GM21423 (cell line): ENCODE results near the gene APOC1.
"Not testable (repeated sequence)": the region's sequence is repeated elsewhere in the genome, so short reads cannot be mapped to it uniquely, and the experiment has no call there.

ENCODE experiments used
- ATAC-seq: cut with Tn5 transposase; IDR thresholded peaks from one replicate; pipeline ENCODE4 v1.9.1; 2021; ENCODE audit warnings: mild to moderate bottlenecking, moderate library complexity; ENCODE audit not compliant: unreplicated experiment

APOC1 gene

DNA sequence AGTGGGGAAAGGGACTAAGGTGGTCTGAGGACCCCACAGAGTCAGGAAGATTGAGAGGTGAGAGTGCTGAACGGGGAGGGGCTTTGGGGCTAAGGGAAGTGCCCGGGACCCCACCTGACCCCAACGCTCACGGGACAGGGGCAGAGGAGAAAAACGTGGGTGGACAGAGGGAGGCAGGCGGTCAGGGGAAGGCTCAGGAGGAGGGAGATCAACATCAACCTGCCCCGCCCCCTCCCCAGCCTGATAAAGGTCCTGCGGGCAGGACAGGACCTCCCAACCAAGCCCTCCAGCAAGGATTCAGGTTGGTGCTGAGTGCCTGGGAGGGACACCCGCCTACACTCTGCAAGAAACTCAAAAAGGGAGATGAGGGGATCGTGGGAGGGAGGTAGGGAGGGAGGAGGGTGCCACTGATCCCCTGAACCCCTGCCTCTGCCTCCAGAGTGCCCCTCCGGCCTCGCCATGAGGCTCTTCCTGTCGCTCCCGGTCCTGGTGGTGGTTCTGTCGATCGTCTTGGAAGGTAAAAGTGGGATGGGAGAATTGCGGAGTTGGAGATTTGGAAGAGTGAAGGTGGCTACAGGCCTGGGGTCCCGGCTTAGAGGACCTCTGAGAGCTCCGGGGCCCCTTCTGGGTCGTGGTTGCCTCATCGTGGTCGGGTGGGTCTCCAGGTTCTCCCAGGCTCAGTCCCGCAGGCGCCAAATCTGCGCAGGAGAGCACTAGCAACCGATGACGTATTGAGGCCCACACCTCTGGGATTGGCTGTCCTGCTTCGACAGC lies at the start of gene APOC1:
Gene APOC1 (plus strand): TSS at position 176 of the 774 bp plus-strand sequence. CDS start 284 bp downstream, at position 460.
- peak; percentile 88 for ATAC-seq

DNA sequence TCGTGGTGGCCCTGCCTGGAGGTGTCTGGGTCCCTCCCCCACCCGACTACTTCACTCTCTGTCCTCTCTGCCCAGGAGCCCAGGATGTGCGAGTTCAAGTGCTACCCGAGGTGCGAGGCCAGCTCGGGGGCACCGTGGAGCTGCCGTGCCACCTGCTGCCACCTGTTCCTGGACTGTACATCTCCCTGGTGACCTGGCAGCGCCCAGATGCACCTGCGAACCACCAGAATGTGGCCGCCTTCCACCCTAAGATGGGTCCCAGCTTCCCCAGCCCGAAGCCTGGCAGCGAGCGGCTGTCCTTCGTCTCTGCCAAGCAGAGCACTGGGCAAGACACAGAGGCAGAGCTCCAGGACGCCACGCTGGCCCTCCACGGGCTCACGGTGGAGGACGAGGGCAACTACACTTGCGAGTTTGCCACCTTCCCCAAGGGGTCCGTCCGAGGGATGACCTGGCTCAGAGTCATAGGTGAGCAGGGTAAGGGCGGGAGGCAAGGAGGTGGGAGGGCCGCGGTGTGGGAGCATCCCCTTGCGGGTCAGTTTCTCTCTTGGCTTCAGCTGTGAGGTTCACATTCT lies 49.1 kb upstream of the APOC1 start:
- ATAC-seq: no peak

DNA sequence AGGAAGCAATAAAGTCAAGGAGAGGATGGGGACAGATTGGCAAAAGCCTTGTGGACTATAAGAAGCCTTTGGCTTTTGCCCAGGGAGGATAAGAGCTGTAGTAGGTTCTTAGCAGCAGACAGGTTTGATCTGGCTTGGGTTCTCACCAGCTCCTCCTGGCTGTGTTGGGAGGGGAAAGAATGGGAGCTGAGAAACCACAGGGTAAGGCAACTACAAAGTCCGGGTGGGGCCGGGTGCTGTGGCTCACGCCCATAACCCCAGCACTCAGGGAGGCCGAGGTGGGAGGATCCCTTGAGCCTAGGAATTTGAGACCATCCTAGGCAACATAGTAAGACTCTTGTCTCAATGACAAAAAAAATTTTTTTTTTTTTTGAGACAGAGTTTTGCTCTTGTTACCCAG lies 47.7 kb upstream of the APOC1 start:
- ATAC-seq: no peak

DNA sequence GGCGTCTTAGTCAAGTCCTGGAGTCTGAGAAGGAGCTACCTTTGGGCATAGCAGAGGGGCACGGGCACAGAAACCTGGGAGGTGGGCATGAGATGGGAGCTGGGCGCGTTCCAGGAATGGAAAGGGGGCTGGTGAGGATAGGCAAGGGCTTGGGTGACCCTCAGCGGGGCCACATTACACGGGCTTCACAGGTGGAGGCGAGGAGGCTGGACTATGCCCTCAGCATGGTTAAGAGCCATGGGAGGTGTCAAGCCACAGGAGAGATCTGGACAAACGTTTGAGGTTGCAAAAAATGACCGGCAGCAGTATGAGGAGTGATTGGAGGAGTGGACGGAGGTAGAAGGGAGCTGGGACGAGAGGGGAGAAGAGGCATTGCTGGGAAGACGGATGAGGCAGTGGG lies 46.8 kb upstream of the APOC1 start:
- ATAC-seq: no peak

DNA sequence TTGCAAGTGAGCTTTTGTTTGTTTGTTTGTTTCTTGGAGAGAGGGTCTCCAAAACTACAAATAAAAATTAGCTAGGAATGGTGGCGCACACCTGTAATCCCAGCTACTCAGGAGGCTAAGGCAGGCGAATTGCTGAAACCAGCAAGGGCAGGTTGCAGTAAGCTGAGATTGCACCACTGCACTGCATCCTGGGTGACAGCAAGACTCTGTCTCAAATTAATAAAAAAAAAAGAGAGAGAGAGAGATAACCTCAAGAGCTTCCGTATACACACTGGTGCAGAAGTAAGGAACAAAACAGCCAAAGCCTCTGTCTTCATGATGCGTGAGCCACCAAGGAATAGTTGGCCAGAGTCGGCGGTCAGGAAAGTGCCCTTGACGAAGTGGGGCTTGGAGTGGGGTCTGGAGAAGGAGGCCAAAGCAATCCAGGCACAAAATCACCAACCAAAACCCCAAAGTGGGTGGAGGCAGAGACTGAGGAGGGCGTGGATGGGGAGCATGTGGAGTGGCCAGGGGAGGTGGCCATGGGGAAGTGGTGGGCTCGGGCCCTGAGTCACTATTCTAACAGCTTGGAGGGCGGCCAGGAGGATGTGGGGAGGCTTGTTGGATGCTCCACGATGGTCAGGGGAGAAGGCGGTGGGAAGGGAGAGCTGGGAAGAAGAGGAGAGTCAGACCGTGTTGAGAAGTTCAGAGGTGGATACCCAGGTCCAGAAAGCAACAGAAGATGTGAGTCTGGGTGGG lies 44.5 kb upstream of the APOC1 start:
- ATAC-seq: no peak

DNA sequence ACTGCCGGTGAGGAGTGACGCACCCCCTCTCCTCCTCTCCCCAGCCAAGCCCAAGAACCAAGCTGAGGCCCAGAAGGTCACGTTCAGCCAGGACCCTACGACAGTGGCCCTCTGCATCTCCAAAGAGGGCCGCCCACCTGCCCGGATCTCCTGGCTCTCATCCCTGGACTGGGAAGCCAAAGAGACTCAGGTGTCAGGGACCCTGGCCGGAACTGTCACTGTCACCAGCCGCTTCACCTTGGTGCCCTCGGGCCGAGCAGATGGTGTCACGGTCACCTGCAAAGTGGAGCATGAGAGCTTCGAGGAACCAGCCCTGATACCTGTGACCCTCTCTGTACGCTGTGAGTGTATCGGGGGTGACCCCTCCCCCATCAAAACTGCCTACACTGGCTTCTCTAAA lies 42.6 kb upstream of the APOC1 start:
- ATAC-seq: no peak

DNA sequence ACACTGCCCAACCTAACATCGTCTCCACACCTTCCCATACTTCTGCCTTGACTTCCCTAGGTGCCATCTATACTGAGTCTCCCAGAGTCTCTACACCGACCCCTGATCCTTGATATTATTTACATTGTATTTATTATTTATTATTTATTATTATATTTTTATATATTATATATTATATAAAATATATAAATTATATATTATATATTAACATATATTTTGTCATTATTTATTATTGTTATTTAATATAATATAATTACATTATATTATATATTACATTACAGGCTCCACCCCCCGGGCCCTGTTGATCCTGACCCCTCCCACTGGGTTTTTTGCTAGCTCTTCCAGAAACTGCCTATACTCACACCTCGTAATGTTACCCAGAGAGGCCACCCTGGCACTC lies 41.7 kb upstream of the APOC1 start:
- no peak for ATAC-seq

DNA sequence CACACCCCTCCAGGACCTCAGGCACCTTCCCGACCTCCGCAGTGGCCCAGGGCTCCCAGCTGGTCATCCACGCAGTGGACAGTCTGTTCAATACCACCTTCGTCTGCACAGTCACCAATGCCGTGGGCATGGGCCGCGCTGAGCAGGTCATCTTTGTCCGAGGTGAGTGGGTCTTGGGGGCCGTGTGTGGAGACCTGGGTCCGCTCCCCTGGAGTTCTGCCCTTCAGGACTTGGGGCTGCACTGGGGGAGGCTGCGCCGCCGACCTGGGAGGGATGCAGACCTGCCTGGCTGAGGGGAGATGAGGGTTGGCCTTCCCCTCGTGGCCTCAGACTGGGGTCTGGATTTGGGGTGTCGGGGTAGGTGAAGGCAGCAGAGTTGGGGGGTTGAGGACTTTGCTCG lies 40.1 kb upstream of the APOC1 start:
- no peak for ATAC-seq

DNA sequence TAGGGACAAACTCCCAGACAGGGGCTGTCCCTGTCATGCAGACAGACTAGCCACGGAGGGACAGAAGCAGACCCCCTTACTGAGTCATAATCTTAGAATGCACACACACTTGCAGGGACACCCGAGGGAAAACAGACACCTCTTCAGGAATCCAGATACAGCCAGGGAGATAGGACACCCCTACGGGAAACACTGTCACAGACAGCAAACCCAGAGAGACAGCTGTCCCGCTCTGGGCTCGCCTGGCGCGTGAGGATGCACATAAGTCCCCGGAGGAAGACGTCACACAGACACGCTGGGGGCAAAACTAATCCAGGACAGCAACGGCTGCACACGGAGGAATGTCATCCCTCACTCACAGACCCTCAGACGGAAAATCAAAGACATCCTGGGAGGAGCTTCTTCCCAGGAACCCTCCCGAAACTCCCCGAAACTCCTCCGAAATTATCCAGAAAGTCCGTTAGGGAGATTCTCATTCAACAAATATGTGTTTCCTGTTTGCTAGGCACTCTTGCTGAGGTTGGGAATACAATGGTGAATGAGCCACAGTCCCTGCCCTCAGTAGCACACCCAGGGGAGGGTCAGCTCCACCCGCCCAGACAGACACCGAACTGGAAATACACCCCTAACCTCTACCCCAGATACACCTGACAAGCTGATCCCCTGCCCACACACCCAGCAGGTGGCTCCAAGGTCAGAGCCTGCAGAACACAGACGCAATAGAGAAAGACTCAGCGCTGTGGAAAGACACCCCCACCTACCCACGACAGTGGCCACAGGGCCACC lies 38.5 kb upstream of the APOC1 start:
- ATAC-seq: no peak

DNA sequence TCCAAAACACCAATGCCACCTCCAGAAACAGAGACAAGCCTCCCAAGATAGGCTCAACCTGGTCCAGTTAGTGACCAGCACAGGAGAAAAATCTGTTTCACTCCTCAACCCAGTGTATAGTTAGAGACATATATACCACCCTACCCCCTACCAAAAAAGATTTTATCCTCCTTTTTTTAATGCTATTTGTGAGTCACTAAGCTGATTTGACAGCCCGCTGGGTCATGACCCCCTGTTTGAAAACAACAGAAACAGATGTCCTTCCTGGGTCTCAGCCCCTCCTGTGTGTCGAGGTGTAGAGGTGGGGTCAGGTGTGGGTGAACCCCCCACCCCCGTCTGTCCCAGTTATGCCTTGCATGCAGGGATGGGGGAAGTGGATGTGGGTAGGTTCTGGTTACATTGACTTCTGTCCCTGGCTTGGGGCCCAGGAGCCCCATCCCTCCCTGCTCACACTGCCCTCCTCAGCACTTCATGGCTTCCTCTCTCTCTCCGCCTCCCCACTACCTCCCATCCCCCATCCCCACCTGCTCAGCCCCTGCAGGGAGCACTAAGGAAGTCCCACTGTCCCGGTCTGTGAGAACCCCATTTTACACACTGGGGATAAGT lies 37.4 kb upstream of the APOC1 start:
- no peak for ATAC-seq

DNA sequence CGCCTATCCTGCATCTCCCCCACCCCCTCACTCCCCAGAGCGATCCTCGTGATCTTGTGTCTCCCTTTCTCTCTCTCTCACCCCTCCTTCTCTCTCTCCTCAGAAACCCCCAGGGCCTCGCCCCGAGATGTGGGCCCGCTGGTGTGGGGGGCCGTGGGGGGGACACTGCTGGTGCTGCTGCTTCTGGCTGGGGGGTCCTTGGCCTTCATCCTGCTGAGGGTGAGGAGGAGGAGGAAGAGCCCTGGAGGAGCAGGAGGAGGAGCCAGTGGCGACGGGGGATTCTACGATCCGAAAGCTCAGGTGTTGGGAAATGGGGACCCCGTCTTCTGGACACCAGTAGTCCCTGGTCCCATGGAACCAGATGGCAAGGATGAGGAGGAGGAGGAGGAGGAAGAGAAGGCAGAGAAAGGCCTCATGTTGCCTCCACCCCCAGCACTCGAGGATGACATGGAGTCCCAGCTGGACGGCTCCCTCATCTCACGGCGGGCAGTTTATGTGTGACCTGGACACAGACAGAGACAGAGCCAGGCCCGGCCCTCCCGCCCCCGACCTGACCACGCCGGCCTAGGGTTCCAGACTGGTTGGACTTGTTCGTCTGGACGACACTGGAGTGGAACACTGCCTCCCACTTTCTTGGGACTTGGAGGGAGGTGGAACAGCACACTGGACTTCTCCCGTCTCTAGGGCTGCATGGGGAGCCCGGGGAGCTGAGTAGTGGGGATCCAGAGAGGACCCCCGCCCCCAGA lies 36.1 kb upstream of the APOC1 start:
- ATAC-seq: no peak

DNA sequence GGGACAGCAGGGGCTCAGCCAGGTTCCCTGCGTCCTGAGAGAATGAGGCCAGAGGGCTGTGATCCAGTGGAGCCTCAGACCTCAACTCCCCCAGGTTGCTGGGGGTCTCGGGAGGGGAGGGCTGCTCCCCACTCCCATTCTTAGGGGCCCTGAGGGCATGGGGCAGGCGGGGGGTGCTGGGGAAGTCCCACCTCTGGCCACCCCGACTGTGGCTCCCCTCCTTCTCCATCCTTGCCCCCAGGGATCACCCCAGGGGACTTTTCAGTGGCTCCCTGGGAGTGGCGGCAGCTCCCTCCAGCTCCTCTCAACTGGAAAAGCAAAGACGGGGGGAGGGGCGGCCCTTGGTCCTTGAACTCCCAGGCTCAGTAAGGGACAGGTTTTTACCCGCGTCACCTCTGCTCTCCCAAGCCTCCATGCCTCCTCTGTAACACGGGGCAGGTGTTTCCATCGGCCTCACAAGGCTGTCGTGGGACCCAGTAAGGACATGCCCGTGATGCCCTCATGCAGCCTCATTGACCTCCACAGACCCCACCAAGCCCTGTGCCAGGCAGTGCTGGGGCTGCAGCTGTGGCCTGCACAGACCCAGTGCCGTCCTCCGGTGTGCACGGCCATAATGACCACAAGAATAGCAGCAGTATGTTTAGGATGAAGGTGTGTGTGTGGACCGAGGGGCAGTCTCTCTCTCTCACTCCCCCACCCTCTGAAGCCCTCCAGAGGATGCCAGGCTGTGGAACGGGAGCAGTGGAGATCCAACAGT lies 34.9 kb upstream of the APOC1 start:
- no peak for ATAC-seq

DNA sequence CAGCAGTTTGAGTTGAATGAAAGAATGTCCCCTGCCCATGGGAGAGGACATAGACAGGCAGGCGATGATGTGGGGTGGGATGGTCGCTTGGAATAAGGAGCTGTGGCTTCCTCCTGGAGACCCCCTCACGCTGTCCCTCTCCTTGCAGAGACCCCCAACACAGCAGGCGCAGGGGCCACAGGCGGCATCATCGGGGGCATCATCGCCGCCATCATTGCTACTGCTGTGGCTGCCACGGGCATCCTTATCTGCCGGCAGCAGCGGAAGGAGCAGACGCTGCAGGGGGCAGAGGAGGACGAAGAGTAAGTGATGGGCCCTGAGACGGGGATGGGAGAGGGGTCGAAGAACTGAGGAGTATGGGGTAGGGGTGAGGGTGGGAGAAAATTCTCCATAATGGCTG lies 32.3 kb upstream of the APOC1 start:
- ATAC-seq: no peak

DNA sequence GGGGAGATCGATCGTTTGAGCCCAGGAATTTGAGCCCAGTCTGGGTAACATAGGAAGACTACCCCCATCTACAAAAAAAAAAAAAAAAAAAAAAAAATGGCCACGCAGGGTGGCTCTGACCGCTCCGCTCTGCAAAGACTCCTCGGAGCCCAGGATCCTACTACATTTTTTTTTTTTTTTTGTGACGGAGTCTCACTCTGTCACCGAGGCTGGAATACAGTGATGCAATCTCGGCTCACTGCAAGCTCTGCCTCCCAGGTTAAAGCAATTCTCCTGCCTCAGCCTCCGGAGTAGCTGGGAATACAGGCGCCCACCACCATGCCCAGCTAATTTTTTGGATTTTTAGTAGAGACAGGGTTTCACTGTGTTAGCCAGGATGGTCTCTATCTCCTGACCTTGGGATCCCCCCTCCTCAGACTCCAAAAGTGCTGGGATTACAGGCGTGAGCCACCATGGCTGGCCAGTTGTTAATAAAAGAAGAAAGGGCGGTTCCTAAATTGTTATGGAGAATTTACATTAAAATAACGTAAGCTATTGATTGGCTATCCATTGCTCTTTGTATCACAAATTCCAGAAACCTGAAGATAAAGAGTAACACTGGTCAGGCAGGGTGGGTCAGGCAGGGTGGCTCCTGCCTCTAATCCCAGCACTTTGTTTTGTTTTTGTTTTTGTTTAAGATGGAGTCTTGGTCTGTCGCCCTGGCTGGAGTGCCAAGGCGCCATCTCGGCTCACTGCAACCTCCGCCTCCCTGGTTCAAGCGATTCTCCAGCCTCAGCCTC lies 31.6 kb upstream of the APOC1 start:
- not testable (repeated sequence) for ATAC-seq

DNA sequence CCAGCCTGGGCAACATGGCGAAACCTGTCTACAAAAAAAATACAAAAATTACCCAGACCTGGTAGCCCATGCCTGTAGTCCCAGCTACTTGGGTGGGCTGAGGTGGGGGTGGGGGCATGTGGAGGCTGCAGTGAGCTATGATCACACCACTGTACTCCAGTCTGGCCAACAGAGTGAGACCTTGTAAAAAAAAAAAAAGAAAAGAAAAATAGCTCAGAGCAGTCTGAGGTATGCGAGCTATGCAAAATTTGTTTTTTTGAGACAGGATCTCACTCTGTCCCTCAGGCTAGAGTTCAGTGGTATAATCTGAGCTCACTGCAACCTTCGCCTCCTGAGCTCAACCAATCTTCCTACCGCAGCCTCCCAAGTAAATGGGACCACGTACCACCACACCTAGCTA lies 30.5 kb upstream of the APOC1 start:
- no peak for ATAC-seq

DNA sequence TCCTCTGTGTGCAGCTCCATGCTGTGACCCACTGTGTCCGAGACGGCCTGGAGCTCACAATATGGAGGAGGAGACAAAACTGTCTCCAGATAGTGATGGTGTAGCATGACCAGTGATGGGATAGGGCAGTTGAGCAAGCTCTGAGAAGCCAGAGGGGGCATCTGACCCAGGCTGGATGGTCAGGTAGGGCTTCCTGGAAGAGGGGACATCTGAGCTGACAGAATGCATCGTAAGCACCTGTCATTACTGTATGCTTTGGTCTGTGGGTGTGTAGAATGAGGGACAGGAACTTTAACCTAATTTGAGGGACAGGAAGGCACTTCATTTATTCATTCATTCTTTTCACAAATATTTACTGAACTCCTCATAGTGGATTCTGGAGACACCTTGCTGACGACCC lies 29.8 kb upstream of the APOC1 start:
- no peak for ATAC-seq

DNA sequence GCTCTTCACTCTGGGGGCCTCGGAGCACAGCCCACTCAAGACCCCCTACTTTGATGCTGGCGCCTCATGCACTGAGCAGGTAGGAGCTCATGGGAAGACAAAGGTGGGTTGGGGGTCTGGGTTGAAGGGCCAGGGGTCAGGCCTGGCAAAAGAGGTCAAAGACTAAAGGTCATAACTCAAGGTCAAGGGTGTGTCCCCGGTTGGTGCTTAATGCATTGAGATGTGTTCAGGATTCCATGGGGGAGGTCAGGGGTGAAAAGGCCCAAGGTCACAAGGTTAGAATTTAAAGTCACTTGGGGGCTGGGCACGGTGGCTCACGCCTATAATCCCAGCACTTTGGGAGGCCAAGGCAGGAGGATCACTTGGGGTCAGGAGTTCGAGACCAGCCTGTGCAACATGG lies 28.3 kb upstream of the APOC1 start:
- no peak for ATAC-seq

DNA sequence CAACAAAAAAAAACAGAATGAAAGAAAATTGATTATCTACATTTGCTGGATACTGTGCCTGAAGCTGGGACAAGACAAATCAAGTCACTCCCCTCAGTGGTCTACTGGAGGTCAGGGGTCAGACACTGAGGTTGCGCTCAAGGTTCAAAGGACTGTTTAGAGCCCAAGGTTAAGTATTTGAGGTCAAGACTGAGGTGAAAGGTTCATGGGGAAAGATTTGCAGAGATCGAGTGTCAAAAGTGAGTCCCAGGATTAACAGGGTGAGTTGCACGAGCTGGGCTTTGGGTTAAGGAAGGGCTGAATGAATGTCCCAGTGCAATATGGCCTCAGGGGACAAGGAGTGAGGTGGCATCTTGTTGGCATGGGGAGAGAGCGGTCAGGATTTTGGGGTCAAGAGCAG lies 26.8 kb upstream of the APOC1 start:
- no peak for ATAC-seq

DNA sequence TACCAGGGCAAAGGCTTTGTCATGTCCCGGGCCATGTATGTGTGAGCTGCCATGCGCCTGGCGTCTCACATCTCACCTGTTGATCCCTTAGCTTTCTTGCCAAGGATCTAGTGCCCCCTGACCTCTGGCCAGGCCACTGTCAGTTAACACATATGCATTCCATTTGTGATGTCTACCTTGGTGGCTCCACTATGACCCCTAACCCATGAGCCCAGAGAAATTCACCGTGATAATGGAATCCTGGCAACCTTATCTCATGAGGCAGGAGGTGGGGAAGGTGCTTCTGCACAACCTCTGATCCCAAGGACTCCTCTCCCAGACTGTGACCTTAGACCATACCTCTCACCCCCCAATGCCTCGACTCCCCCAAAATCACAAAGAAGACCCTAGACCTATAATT lies 26.1 kb upstream of the APOC1 start:
- ATAC-seq: not testable (repeated sequence)
